HCT116 (cell line): ENCODE data around the gene KCNH2. TPM values are rescaled to one million over a fixed set of nuclear protein-coding genes. Genes with fewer than 3 reads are reported as not detected.

Experiments
- ATAC-seq: fragments of 200-7000 bp; cut with Tn5 transposase; 2 replicates; pipeline ENCODE4 v1.9.1; 2020; ENCODE audit warnings: mild to moderate bottlenecking, moderate library complexity
- BruUV-seq: library from RNA; stranded (reverse); fragments of 400-500 nt; replicated peaks from 2 replicates; lab custom pipeline; 2021; lab: Mats Ljungman, UMichigan
- CTCF ChIA-PET: fragments of 300-600 bp; sonication (Branson Sonifier 250); formaldehyde crosslinking; loops from one replicate; lab custom pipeline; 2021; ENCODE audit warnings: antibody characterized with exemption; lab: Charles Lee
- POLR2A ChIA-PET: fragments of 300-600, 350-600 bp; sonication (Branson Sonifier 250); formaldehyde crosslinking; loops from one replicate; lab custom pipeline; 2021; ENCODE audit warnings: antibody characterized with exemption; lab: Charles Lee
- RAD21 ChIA-PET, 2 experiments: fragments of 300-600 bp; sonication (Branson Sonifier 250); formaldehyde crosslinking; loops; one replicate each; lab custom pipeline; 2023; ENCODE audit warnings: low total read pairs in 2 of 2; ENCODE audit not compliant: uncharacterized antibody in 2 of 2, unreplicated experiment in 2 of 2, low non-redundant PET in 1 of 2; lab: Charles Lee
- DNase-seq: peaks from one replicate; pipeline ENCODE4 v3.0.0-alpha.2; 2010; ENCODE audit warnings: low read depth, low spot score
- H2AFZ ChIP-seq: fragments of 200-600 bp; shearing (Covaris generic), sonication (generic); 2 replicates; pipeline ENCODE4 v1.6.1; 2017; ENCODE audit warnings: low read depth, mixed run types, mixed read lengths, antibody characterized with exemption, low read length; ENCODE audit not compliant: poor library complexity, severe bottlenecking
- H3K27ac ChIP-seq: 2 replicates; pipeline ENCODE4 v1.5.1; 2012; ENCODE audit warnings: low read depth, low read length
- H3K27me3 ChIP-seq: fragments of 200-600 bp; sonication (generic); 2 replicates; pipeline ENCODE4 v1.6.1; 2016; ENCODE audit warnings: mixed run types, low read length, mixed read lengths; ENCODE audit not compliant: insufficient read depth
- H3K36me3 ChIP-seq, 2 experiments: fragments of 200-500 bp in 1 of 2; fragments of 200-600 bp in 1 of 2; sonication (Bioruptor generic) in 1 of 2; sonication (generic) in 1 of 2; 2 replicates each; pipeline versions ENCODE4 v1.5.1 to v1.6.1; 2014 to 2016; ENCODE audit warnings: low read length in 2 of 2, inconsistent platforms in 1 of 2, mixed read lengths in 1 of 2, mixed run types in 1 of 2; ENCODE audit not compliant: insufficient read depth in 2 of 2, control insufficient read depth in 1 of 2
- H3K4me1 ChIP-seq, 2 experiments: fragments of 200-600 bp in 1 of 2; sonication (generic) in 1 of 2; 2 replicates each; pipeline versions ENCODE4 v1.5.1 to v1.6.1; 2012 to 2017; ENCODE audit warnings: low read length in 2 of 2, inconsistent platforms in 1 of 2, mild to moderate bottlenecking in 1 of 2, mixed read lengths in 1 of 2, mixed run types in 1 of 2, moderate library complexity in 1 of 2; ENCODE audit not compliant: insufficient read depth in 2 of 2, control insufficient read depth in 1 of 2
- H3K4me2 ChIP-seq: fragments of 200-600 bp; sonication (generic); 2 replicates; pipeline ENCODE4 v1.6.1; 2017; ENCODE audit warnings: mixed run types, low read length, mixed read lengths
- H3K4me3 ChIP-seq, 2 experiments: fragments of 200-600 bp in 1 of 2; sonication (generic) in 1 of 2; replicated peaks in 1 of 2; 2 replicates each; pipeline ENCODE4 v1.5.1; 2011 to 2016; ENCODE audit warnings: low read length in 2 of 2, control low read depth in 1 of 2, low read depth in 1 of 2, mild to moderate bottlenecking in 1 of 2, mixed read lengths in 1 of 2, mixed run types in 1 of 2
- H3K79me2 ChIP-seq: fragments of 200-600 bp; sonication (generic); 2 replicates; pipeline ENCODE4 v1.6.1; 2017; ENCODE audit warnings: mild to moderate bottlenecking, mixed run types, low read length, moderate library complexity, mixed read lengths; ENCODE audit not compliant: insufficient read depth
- H3K9ac ChIP-seq: fragments of 200-600 bp; sonication (generic); 2 replicates; pipeline ENCODE4 v1.6.1; 2016; ENCODE audit warnings: low read length, mixed read lengths
- H3K9me2 ChIP-seq: fragments of 200-600 bp; sonication (generic), shearing (Covaris generic); 2 replicates; pipeline ENCODE4 v1.6.1; 2017; ENCODE audit warnings: mixed run types, mild to moderate bottlenecking, moderate library complexity; ENCODE audit not compliant: insufficient read depth
- H3K9me3 ChIP-seq, 2 experiments: fragments of 200-500 bp in 1 of 2; fragments of 200-600 bp in 1 of 2; sonication (Bioruptor generic) in 1 of 2; sonication (generic) in 1 of 2; 2 replicates each; pipeline ENCODE4 v1.6.1; 2014 to 2017; ENCODE audit warnings: low read length in 2 of 2, mixed read lengths in 2 of 2, inconsistent platforms in 1 of 2, low read depth in 1 of 2, mild to moderate bottlenecking in 1 of 2, mixed run types in 1 of 2, moderate library complexity in 1 of 2; ENCODE audit not compliant: control insufficient read depth in 1 of 2, insufficient read depth in 1 of 2
- H4K20me1 ChIP-seq: fragments of 200-600 bp; sonication (generic), shearing (Covaris generic); 2 replicates; pipeline ENCODE4 v1.6.1; 2017; ENCODE audit warnings: mixed run types, mild to moderate bottlenecking, moderate library complexity; ENCODE audit not compliant: insufficient read depth
- ATF3 ChIP-seq: IDR thresholded peaks from 2 replicates; pipeline ENCODE4 v1.6.1; 2012
- CBX3 ChIP-seq: IDR thresholded peaks from 2 replicates; pipeline ENCODE4 v1.6.1; 2012; ENCODE audit warnings: low read depth
- CEBPB ChIP-seq: IDR thresholded peaks from 2 replicates; pipeline ENCODE4 v1.6.1; 2012; ENCODE audit warnings: low read depth
- CTCF ChIP-seq, 3 experiments: fragments of 200-600 bp in 1 of 3; sonication (generic) in 1 of 3; IDR thresholded peaks in 2 of 3; conservative IDR thresholded peaks in 1 of 3; 2 replicates each; pipeline ENCODE4 v1.5.1; 2012 to 2017; ENCODE audit warnings: low read depth in 2 of 3, low read length in 2 of 3, antibody characterized with exemption in 1 of 3, borderline replicate concordance in 1 of 3, control low read depth in 1 of 3, mild to moderate bottlenecking in 1 of 3, mixed read lengths in 1 of 3, mixed run types in 1 of 3, moderate library complexity in 1 of 3; ENCODE audit not compliant: insufficient read depth in 1 of 3
- EZH2 ChIP-seq: fragments of 200-600 bp; sonication (generic); IDR thresholded peaks from 2 replicates; pipeline ENCODE4 v1.6.1; 2017; ENCODE audit warnings: antibody characterized with exemption, mixed run types
- EZH2phosphoT487 ChIP-seq: fragments of 200-600 bp; IDR thresholded peaks from 2 replicates; pipeline ENCODE4 v1.6.1; 2018; ENCODE audit warnings: antibody characterized with exemption, borderline replicate concordance
- FOSL1 ChIP-seq: IDR thresholded peaks from 2 replicates; pipeline ENCODE4 v1.6.1; 2012; ENCODE audit warnings: low read depth
- JUND ChIP-seq: IDR thresholded peaks from 2 replicates; pipeline ENCODE4 v1.6.1; 2012
- MAX ChIP-seq: IDR thresholded peaks from 2 replicates; pipeline ENCODE4 v1.6.1; 2012
- POLR2A ChIP-seq: IDR thresholded peaks from 2 replicates; pipeline ENCODE4 v1.7.0; 2011; ENCODE audit warnings: borderline replicate concordance; ENCODE audit not compliant: insufficient read depth, insufficient read length; ENCODE audit errors: extremely low read depth
- POLR2AphosphoS5 ChIP-seq: IDR thresholded peaks from 2 replicates; pipeline ENCODE4 v1.6.1; 2011; ENCODE audit warnings: mild to moderate bottlenecking, low read depth, low read length, moderate library complexity
- RAD21 ChIP-seq: IDR thresholded peaks from 2 replicates; pipeline ENCODE4 v1.6.1; 2012; ENCODE audit warnings: low read depth, mild to moderate bottlenecking
- SIN3A ChIP-seq: IDR thresholded peaks from 2 replicates; pipeline ENCODE4 v1.6.1; 2012; ENCODE audit warnings: low read depth
- SP1 ChIP-seq: IDR thresholded peaks from 2 replicates; pipeline ENCODE4 v1.6.1; 2012; ENCODE audit warnings: low read depth
- SRF ChIP-seq: IDR thresholded peaks from 2 replicates; pipeline ENCODE4 v1.6.1; 2012; ENCODE audit warnings: low read depth
- TCF7L2 ChIP-seq: IDR thresholded peaks from 2 replicates; pipeline ENCODE4 v1.7.0; 2011; ENCODE audit warnings: borderline replicate concordance, inconsistent platforms; ENCODE audit not compliant: insufficient read depth, insufficient read length; ENCODE audit errors: extremely low read depth
- YY1 ChIP-seq: IDR thresholded peaks from 2 replicates; pipeline ENCODE4 v1.6.1; 2011; ENCODE audit warnings: low read length, low read depth, moderate library complexity, mild to moderate bottlenecking; ENCODE audit not compliant: insufficient replicate concordance; ENCODE audit errors: extremely low read depth
- ZBTB33 ChIP-seq: IDR thresholded peaks from 2 replicates; pipeline ENCODE4 v1.6.1; 2011; ENCODE audit warnings: mild to moderate bottlenecking, low read length, moderate library complexity; ENCODE audit not compliant: insufficient replicate concordance; ENCODE audit errors: extremely low read depth
- ZFX ChIP-seq: fragments of 450-650 bp; IDR thresholded peaks from 2 replicates; pipeline ENCODE4 v1.6.1; 2017
- ZNF274 ChIP-seq: fragments of 200-500 bp; sonication (Bioruptor generic); IDR thresholded peaks from 2 replicates; pipeline ENCODE4 v1.6.1; 2014; ENCODE audit warnings: mild to moderate bottlenecking, low read depth, low read length, inconsistent platforms
- intact Hi-C: fragments of 100-400 bp; cut with micrococcal nuclease; formaldehyde crosslinking; loops from 2 replicates; pipeline ENCODE4 v1.10.0; 2022
- total RNA-seq: library from RNA; stranded (reverse); gene quantifications from one replicate; pipeline ENCODE4 v1.2.1, GENCODE V29; 2021; ENCODE audit not compliant: unreplicated experiment

KCNH2 gene
- total RNA-seq, 1 experiment from 2014 or later, result 9.7 TPM

GRCh38 chr7:150958597-150958996 lies 19.5 kb downstream of the KCNH2 start (continued):
- TF ChIP-seq MAX, result no peak
- no peak for TF ChIP-seq FOSL1
- TF ChIP-seq, all 23 proteins: peak for 0

GRCh38 chr7:150958062-150958552 lies 20.0 kb downstream of the KCNH2 start:
- intact Hi-C loops, result no loop called here
- Histone ChIP-seq H3K79me2 (no peaks in the 10 kb centered on the region), H3K36me3 (no peaks in the 10 kb centered on the region), H2AFZ (no peak overlapping the region), H4K20me1 (no peaks in the 10 kb centered on the region), H3K9me3 (no peaks in the 10 kb centered on the region), H3K4me3 (no peak overlapping the region), H3K4me1 (no peaks in the 10 kb centered on the region), H3K4me2 (no peak overlapping the region), H3K9ac (no peak overlapping the region), H3K9me2 (no peaks in the 10 kb centered on the region), H3K27ac (no peak overlapping the region), H3K27me3 (no peaks in the 10 kb centered on the region)
- DNase-seq (no peak), ATAC-seq (no peak)
- ChIA-PET RAD21 (no interaction called here), CTCF (no interaction called here), POLR2A (no interaction called here)
- no TSS peak for BruUV-seq
- TF ChIP-seq SP1, result no peak
- TF ChIP-seq POLR2AphosphoS5, result no peak
- no peak for TF ChIP-seq YY1
- TF ChIP-seq ATF3, result no peak
- no peak for TF ChIP-seq EZH2phosphoT487
- no peak for TF ChIP-seq ZBTB33
- no peak for TF ChIP-seq JUND
- no peak for TF ChIP-seq CBX3
- no peak for TF ChIP-seq ZFX
- no peak for TF ChIP-seq MAX
- no peak for TF ChIP-seq RAD21
- TF ChIP-seq SIN3A, result no peak
- TF ChIP-seq POLR2A, result no peak
- TF ChIP-seq EZH2, result no peak
- TF ChIP-seq SRF, result no peak
- no peak for TF ChIP-seq TCF7L2
- TF ChIP-seq CTCF (IDR thresholded peaks at IDR 0.05 in 2 of 3, conservative IDR thresholded peaks at IDR 0.05 in 1 of 3; ENCODE audit: borderline replicate concordance in 1 of 3, insufficient read depth in 1 of 3, low read depth in 2 of 3, low read length in 2 of 3), result no peak
- TF ChIP-seq ZNF274, result no peak
- TF ChIP-seq CEBPB, result no peak
